ENCODE data around the gene KRAS. TPM values are rescaled to one million over a fixed set of nuclear protein-coding genes. Genes with fewer than 3 reads are reported as not detected.

KRAS gene
- total RNA-seq, 1 donor from 2014 or later: 9.6 TPM

Other genes with a start within 250 kb of the KRAS start
- 3.4 TPM for gene DNAI7, start 55.8 kb downstream of the KRAS start, total RNA-seq
- 15.7 TPM for gene ETFRF1, start 55.7 kb downstream of the KRAS start, total RNA-seq